ENCODE measurements around the gene CYSTM1. TPM values are rescaled to one million over a fixed set of nuclear protein-coding genes. Genes with fewer than 3 reads are reported as not detected.

Gene CYSTM1
- total RNA-seq, 2 experiments from 2014 or later, result 21.4 to 36.7 TPM

DNA sequence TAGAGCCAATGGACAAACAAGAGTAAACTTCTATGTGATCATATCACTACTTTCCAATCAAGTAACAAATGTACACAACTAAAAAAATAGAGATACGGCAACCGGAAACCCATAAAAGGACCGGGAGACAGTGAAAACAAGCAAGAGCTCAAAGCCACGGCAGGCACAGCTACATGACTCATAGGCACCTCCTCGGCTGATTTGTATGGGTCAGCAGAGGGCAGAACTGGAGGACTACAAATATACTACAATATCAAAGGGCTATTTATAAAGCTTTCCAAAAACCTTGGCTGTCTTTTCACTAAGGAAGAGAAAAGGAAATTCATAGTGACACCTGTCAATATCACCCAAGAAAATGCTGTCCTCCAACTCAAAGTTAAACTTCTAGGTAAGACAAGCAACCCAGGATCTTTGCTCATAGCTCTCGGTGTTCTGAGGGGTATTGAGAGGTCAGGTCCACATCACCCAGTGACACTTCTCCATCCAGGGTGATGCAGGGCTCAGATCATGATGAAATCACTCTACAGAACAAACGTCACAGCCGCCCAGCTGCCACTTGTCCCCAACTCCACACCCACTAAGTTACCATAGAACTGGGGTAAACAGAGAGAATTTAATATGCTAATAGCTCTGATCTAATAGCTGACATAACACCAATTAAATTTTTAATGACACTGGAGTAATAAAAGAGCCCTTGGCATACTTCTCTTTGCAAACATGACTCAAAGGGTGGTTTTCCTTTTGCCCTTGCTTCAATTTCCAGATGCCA, 86.6 kb downstream of the CYSTM1 start:
- H3K4me1 ChIP-seq (ENCODE audit: insufficient read depth, low read length, poor library complexity, severe bottlenecking), result peaks cover 18% of the 10 kb centered on the region
- intact Hi-C loops (cut with micrococcal nuclease; ENCODE audit: unreplicated experiment), result no loop called here
- no peak overlapping the region for H3K4me3 ChIP-seq (ENCODE audit: low read depth, low read length, poor library complexity, severe bottlenecking)
- peaks cover 25% of the 10 kb centered on the region for H3K9me3 ChIP-seq (ENCODE audit: low read length)
- H3K79me2 ChIP-seq (ENCODE audit: insufficient read depth, low read depth, low read length), result peaks cover 20% of the 10 kb centered on the region; the same call in 1 of the 2 replicates
- ChIA-PET POLR2A (interaction anchor here (1.1 to 4.1 kb wide), 8 partner anchors 10 to 105 kb away, joined by 3 to 29 read pairs (median 5); partner anchors contain the start of gene HBEGF), CTCF (ENCODE audit: unreplicated experiment) (interaction anchor here (1.0 to 1.4 kb wide), 2 partner anchors 13 to 15 kb away, joined by 3 to 4 read pairs; no protein-coding TSS in a partner anchor)
- DNase-seq (ENCODE audit: low spot score), result no peak
- H3K27ac ChIP-seq (ENCODE audit: low read depth, low read length, poor library complexity, severe bottlenecking), result no peak overlapping the region
- H3K4me2 ChIP-seq (ENCODE audit: low read length), result no peak overlapping the region
- no peak for TF ChIP-seq EZH2phosphoT487 (IDR thresholded peaks at IDR 0.05; ENCODE audit: borderline replicate concordance, low read depth, low read length)
- TF ChIP-seq, protein P1, sequence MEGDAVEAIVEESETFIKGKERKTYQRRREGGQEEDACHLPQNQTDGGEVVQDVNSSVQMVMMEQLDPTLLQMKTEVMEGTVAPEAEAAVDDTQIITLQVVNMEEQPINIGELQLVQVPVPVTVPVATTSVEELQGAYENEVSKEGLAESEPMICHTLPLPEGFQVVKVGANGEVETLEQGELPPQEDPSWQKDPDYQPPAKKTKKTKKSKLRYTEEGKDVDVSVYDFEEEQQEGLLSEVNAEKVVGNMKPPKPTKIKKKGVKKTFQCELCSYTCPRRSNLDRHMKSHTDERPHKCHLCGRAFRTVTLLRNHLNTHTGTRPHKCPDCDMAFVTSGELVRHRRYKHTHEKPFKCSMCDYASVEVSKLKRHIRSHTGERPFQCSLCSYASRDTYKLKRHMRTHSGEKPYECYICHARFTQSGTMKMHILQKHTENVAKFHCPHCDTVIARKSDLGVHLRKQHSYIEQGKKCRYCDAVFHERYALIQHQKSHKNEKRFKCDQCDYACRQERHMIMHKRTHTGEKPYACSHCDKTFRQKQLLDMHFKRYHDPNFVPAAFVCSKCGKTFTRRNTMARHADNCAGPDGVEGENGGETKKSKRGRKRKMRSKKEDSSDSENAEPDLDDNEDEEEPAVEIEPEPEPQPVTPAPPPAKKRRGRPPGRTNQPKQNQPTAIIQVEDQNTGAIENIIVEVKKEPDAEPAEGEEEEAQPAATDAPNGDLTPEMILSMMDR (conservative IDR thresholded peaks at IDR 0.05; ENCODE audit: low read length), result no peak
- no TSS peak for BruUV-seq (replicated peaks)
- H4K20me1 ChIP-seq (ENCODE audit: insufficient read depth, low read length), result no peaks in the 10 kb centered on the region
- H2AFZ ChIP-seq (ENCODE audit: low read length), result no peak overlapping the region
- H3K9me2 ChIP-seq (ENCODE audit: insufficient read depth, low read length), result no peaks in the 10 kb centered on the region
- H3K36me3 ChIP-seq (ENCODE audit: insufficient read depth, low read length), result peaks cover 70% of the 10 kb centered on the region

DNA sequence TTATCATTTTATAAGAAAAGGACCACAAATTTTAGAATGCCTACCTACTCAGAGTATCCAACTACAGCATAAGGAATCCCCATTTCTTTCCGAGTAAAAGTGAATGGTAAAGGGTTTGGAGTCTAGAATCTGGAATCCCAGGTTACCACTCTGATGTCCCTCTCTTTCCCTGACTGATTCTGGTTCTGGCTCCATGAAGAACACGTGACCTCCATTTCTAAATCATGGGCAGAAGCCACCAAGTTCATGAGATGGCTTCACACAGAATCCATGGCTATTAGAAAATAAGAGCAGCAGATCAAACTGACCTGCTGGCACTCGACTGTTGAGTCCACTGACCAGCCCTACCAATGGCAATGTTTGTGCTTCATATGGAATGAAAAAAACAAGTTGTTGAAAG, 87.2 kb downstream of the CYSTM1 start:
- no peak for DNase-seq (ENCODE audit: low spot score)
- Histone ChIP-seq H3K4me1 (ENCODE audit: insufficient read depth, low read length, poor library complexity, severe bottlenecking) (peaks cover 25% of the 10 kb centered on the region), H3K27ac (ENCODE audit: low read depth, low read length, poor library complexity, severe bottlenecking) (no peak overlapping the region), H3K36me3 (ENCODE audit: insufficient read depth, low read length) (peaks cover 70% of the 10 kb centered on the region), H2AFZ (ENCODE audit: low read length) (no peak overlapping the region), H3K4me2 (ENCODE audit: low read length) (no peak overlapping the region), H3K9me2 (ENCODE audit: insufficient read depth, low read length) (no peaks in the 10 kb centered on the region), H3K4me3 (ENCODE audit: low read depth, low read length, poor library complexity, severe bottlenecking) (no peak overlapping the region), H3K79me2 (ENCODE audit: insufficient read depth, low read depth, low read length) (peaks cover 20% of the 10 kb centered on the region; the same call in 1 of the 2 replicates), H3K9me3 (ENCODE audit: low read length) (peaks cover 28% of the 10 kb centered on the region), H4K20me1 (ENCODE audit: insufficient read depth, low read length) (no peaks in the 10 kb centered on the region)
- POLR2A ChIA-PET, result interaction anchor here (0.9 to 4.1 kb wide), 11 partner anchors 9 to 104 kb away, joined by 3 to 29 read pairs (median 4); partner anchors contain the start of gene HBEGF
- TF ChIP-seq, protein P1 (conservative IDR thresholded peaks at IDR 0.05; ENCODE audit: low read length), result no peak
- no peak for TF ChIP-seq EZH2phosphoT487 (IDR thresholded peaks at IDR 0.05; ENCODE audit: borderline replicate concordance, low read depth, low read length)
- CTCF ChIA-PET (ENCODE audit: unreplicated experiment), result interaction anchor here (0.8 to 1.4 kb wide), 2 partner anchors 8 to 16 kb away, joined by 3 to 4 read pairs; no protein-coding TSS in a partner anchor
- intact Hi-C loops (cut with micrococcal nuclease; ENCODE audit: unreplicated experiment), result no loop called here
- no TSS peak for BruUV-seq (replicated peaks)
